ENCODE data around the gene CC2D1B.

Gene CC2D1B

GRCh38 chr1:52359676-52360594 is 6.1 kb downstream of the CC2D1B start:
- DNase-seq: no peak

DNA sequence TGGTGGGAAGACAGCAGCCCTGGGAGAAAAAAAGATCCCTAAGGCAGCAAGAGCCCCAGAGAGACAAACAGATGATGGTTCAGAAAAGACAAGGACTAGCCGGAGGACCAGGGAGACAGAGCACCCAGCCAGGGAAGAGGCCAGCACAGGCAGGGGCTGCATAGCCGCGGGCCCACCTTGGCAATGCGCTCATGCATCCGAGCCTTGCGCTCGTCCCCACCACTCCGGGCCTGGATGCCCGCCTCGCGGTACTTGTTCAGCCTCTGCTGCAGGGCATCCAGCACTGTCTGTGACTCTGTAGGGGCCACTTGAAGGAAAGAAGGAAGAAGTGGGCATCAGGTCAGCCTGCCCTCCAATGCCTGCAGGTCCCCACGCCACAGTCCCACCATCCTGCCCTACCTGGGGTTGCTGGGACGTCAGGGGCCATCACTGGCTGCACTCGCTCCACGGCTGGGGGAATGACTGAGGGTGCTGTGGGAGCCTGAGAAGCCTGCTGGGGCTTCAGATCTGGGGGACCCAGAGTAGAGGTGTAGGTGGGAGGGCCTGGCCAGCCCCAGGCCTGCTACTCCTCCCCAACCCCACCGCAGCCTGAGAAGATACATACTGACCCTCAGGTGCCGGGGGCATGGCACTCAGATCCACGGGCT is 7.0 kb downstream of the CC2D1B start:
- no peak for DNase-seq

DNA sequence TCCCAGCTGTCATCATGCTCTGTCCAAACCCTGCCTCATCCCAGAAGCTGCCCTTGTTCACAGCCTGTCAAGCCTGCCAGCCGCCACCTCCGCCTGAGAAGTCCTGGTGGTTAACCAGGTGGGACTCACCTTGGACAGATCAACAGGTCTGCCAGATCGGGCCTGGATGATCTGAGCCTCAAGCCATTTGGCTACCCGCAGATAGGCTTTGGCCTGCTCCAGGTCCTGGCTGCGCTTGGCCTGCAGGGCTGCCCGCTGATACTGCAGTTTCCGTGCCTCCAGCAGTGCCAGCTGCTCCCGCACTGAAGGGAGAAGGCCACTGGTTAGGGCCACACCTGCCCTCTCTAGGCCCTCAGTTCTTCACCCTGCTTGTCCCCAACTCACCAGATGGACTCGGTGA is 8.6 kb downstream of the CC2D1B start:
- no peak for DNase-seq

GRCh38 chr1:52356818-52357355 is 9.1 kb downstream of the CC2D1B start:
- no peak for DNase-seq

DNA sequence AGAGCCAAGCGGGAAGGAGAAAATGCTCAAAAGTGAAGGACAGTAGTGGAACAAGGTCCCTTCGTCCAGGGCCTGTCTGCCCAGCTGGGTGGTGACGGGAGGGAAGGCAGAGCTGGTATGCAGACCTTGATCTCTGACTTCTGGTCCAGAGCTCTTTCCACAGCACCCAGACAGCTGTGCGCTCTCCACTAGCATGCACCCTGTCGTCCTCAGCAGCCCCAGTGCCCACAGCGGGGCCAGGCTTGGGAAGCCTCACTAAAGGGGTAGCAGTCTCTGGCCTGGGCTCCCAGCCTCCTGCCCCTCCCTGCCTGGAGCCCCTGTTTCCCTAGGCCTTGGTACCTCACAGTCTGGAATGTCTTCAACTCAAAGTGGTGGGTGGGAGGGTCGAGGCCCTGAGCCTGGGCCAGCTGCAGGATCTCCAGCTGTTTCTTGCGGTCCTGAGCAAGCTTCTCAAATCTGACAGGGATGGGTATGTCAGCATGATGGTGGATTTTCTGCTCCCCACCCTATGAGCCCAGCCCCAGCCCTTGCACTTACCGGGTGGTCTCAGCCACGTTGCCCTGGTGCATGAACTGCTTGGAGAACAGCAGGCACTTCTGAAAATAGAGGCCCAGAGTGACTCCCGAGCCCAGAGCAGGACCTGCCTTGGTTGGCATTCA is 10.0 kb downstream of the CC2D1B start:
- DNase-seq: no peak

DNA sequence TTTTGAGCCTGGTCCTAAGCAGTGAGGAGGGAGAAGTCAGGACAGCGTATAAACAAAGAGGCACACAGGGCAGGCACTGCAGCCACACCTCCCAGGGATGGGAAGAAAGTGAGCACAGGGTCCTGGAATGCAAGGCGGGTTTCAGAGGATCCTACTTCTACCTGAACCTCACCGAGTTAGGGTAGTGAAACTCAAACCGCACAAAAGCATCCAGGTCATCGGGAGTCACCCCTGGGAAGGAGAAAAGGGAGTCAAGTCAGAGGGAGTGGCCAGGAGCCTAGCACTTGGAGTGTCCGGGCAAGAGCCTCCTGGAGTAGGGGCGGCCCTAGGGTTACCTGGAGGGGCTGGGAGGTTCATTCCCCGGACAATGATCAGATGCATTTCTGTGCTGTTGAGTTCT is 10.6 kb downstream of the CC2D1B start:
- DNase-seq: no peak

DNA sequence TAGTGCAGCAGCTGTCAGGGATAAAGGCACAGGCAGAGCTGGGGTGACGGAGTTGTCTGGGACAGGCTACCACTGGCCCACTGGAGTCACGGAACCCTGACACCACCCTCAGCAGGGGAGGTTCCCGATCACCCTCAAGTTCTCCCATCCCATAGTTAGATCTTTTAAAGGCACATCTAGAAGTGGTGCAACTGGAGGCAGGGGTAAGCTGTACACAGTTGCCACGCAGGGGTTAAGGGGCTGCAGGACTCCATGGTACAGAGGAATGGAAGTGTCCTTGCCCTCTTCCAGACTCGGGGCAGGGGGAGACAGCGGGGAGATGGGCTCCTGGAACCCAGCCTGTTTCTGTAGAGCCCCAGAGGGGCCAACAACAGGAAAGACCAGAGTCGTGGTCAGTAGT is 13.3 kb downstream of the CC2D1B start:
- DNase-seq: no peak

DNA sequence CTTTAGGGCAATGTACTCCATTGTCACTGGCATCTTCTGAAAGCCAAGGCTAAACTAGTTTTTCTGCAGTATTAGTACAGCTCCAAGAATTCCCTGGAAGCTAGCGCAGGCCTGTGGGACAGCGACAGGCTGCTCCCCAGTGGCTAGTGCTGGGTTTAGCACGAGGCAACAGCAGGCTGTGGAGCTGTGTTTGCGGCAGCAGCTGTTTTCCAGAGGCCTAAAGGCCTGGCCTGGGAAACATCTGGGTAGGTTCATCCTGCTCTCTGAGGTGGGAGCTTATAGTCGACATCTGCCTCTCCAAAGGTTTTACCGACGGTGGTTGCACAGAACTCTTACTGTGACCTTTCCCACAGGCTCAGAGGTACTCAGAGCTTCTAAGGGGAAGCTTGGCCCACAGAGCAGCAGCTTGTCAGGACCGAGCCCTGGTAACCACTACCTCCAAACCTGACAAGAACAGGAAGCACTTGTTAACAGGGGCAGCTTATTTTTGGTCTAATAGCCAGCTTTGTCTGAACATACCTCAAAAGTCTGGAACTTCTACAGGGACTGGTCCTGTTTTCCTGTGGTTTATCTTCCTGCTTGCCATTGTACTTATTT is 17.2 kb downstream of the CC2D1B start:
- DNase-seq: no peak

GRCh38 chr1:52346653-52347052 is 19.4 kb downstream of the CC2D1B start:
- DNase-seq: no peak

DNA sequence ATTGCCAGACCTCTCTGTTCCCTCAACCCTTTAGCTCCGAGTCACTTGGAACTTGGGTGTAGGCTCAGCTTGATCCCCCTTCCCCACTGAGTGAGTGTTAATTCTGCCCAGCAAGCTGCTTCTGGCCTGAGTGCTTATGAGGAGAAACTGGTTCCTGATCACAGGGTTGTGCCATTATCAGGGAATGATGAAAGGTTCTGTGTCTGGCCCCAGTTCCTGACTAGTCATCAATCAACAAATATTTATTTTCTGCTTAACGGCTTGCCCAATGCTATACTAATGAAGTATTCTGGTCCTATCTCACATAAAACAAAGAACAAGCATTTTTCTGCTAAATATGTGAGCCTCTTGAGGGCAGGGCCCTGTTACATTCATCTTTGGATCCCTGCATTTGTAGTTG is 20.8 kb downstream of the CC2D1B start:
- no peak for DNase-seq

DNA sequence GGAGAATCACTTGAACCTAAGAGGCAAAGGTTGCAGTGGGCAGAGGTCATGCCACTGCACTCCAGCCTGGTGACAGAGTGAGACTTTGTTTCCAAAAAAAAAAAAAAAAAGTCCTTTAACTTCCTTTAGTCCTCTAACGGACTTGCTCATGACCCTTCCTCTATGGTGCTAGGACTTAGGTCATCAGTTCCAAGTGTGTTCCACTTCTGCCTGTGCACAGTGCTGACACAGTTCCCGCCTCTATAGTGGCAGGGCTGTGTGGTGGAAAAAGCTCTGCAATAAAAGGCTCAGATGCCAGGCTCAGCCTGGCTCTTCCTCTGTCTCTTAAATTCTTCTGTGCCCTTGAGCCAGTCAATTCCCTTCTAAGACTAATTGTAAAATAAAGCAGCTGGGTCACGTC is 22.0 kb downstream of the CC2D1B start:
- DNase-seq: no peak

- DNase-seq: no peak
These were observed 24.2 kb downstream of the CC2D1B start for GRCh38 chr1:52341655-52342260.

- DNase-seq: no peak
These were observed 28.6 kb downstream of the CC2D1B start for GRCh38 chr1:52337439-52337838.

GRCh38 chr1:52334906-52335528 is 31.0 kb downstream of the CC2D1B start:
- no peak for DNase-seq

- DNase-seq: no peak
These were observed 33.6 kb downstream of the CC2D1B start for GRCh38 chr1:52332411-52332810.

GRCh38 chr1:52328615-52329014 is 37.4 kb downstream of the CC2D1B start:
- no peak for DNase-seq

- DNase-seq: no peak
These were observed 40.2 kb downstream of the CC2D1B start for GRCh38 chr1:52325786-52326185.

GRCh38 chr1:52323731-52324130 is 42.3 kb downstream of the CC2D1B start:
- no peak for DNase-seq

DNA sequence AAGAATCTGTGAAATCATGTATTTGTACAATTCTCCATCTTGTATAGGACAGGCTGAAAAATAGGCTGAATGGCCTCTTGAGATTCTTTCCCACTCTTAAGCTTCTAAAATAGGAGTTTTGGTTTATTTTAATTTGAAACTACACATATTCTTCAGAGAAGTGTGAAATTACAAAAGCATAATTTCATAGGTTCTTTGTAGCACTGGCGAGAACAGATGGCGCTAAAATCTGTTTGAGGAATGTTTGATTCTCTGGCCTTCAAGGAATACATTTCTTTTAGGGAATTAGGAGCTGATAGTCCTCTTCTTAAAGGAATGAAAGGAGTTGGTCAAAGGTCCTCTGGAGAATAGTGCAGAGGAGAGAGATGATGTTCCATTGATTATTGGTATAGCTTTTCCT is 44.9 kb downstream of the CC2D1B start:
- no peak for DNase-seq

- no peak for DNase-seq
These were observed 59.6 kb downstream of the CC2D1B start for GRCh38 chr1:52306227-52307006.
